SK-N-SH (cell line): Measurements from ENCODE around the gene TTF2. TPM values are rescaled to one million over a fixed set of nuclear protein-coding genes. Genes with fewer than 3 reads are reported as not detected.

ENCODE experiments used
- CTCF ChIA-PET: fragments of 300-600, 350-600 bp; formaldehyde crosslinking; extraction: SDS; loops from one replicate; lab custom pipeline; 2021; lab: Yijun Ruan, JAX
- POLR2A ChIA-PET: fragments of 350-600 bp; sonication (Branson Sonifier 250); formaldehyde crosslinking; extraction: SDS; loops from one replicate; lab custom pipeline; 2020; ENCODE audit warnings: antibody characterized with exemption, inconsistent platforms; lab: Yijun Ruan, JAX
- DNase-seq: peaks from one replicate; pipeline ENCODE4 v3.0.0; 2012
- H2AFZ ChIP-seq: fragments of 200-600 bp; sonication (generic); 2 replicates; pipeline ENCODE4 v1.8.1; 2016; ENCODE audit warnings: antibody characterized with exemption, mild to moderate bottlenecking, low read depth
- H3F3A ChIP-seq: fragments of 200-600 bp; sonication (generic); replicated peaks from 2 replicates; pipeline ENCODE3; 2016; ENCODE audit warnings: antibody characterized with exemption, mild to moderate bottlenecking; ENCODE audit not compliant: insufficient read depth
- H3K27ac ChIP-seq, 2 experiments: fragments of 200-500 bp in 1 of 2; fragments of 200-600 bp in 1 of 2; sonication (Bioruptor generic) in 1 of 2; sonication (generic), shearing (Covaris generic) in 1 of 2; 2 replicates each; pipeline versions ENCODE4 v1.5.1 to v1.6.1; 2014 to 2016; ENCODE audit warnings: low read depth in 2 of 2, inconsistent platforms in 1 of 2, low read length in 1 of 2, mild to moderate bottlenecking in 1 of 2, mixed read lengths in 1 of 2
- H3K27me3 ChIP-seq: fragments of 200-600 bp; sonication (generic), shearing (Covaris generic); 2 replicates; pipeline ENCODE4 v1.6.1; 2016; ENCODE audit warnings: mixed run types; ENCODE audit not compliant: insufficient read depth
- H3K36me3 ChIP-seq, 2 experiments: fragments of 200-500 bp in 1 of 2; fragments of 200-600 bp in 1 of 2; sonication (Bioruptor generic) in 1 of 2; sonication (generic) in 1 of 2; replicated peaks in 1 of 2; 2 replicates each; pipeline versions ENCODE3 to v1.5.1; 2014 to 2016; ENCODE audit warnings: low read length in 1 of 2, mild to moderate bottlenecking in 1 of 2; ENCODE audit not compliant: insufficient read depth in 2 of 2, control insufficient read depth in 1 of 2
- H3K4me1 ChIP-seq, 2 experiments: fragments of 200-500 bp in 1 of 2; fragments of 200-600 bp in 1 of 2; sonication (Bioruptor generic) in 1 of 2; sonication (generic), shearing (Covaris generic) in 1 of 2; 2 replicates each; pipeline versions ENCODE4 v1.5.1 to v1.6.1; 2014 to 2016; ENCODE audit warnings: low read depth in 1 of 2, low read length in 1 of 2, mixed run types in 1 of 2; ENCODE audit not compliant: insufficient read depth in 2 of 2, control insufficient read depth in 1 of 2
- H3K4me2 ChIP-seq: fragments of 200-600 bp; sonication (generic), shearing (Covaris generic); 2 replicates; pipeline ENCODE4 v1.6.1; 2017; ENCODE audit warnings: mixed run types
- H3K4me3 ChIP-seq, 2 experiments: fragments of 200-500 bp in 1 of 2; fragments of 200-600 bp in 1 of 2; sonication (Bioruptor generic) in 1 of 2; sonication (generic), shearing (Covaris generic) in 1 of 2; 2 replicates each; pipeline versions ENCODE4 v1.5.1 to v1.8.1; 2014 to 2016; ENCODE audit warnings: low read depth in 2 of 2, inconsistent platforms in 1 of 2, low read length in 1 of 2, mild to moderate bottlenecking in 1 of 2, mixed read lengths in 1 of 2, moderate library complexity in 1 of 2
- H3K79me2 ChIP-seq: fragments of 200-600 bp; sonication (generic); 2 replicates; pipeline ENCODE4 v1.8.1; 2017; ENCODE audit warnings: mild to moderate bottlenecking; ENCODE audit not compliant: insufficient read depth
- H3K9ac ChIP-seq: fragments of 200-600 bp; sonication (generic); 2 replicates; pipeline ENCODE4 v1.6.1; 2017; ENCODE audit warnings: mixed run types
- H3K9me2 ChIP-seq: fragments of 200-600 bp; sonication (generic); 2 replicates; pipeline ENCODE4 v1.6.1; 2017; ENCODE audit warnings: mixed run types
- H3K9me3 ChIP-seq: fragments of 200-600 bp; sonication (generic); 2 replicates; pipeline ENCODE4 v1.6.1; 2017; ENCODE audit warnings: mixed run types, mild to moderate bottlenecking, moderate library complexity
- H4K20me1 ChIP-seq: fragments of 200-600 bp; sonication (generic); 2 replicates; pipeline ENCODE4 v1.6.1; 2017; ENCODE audit warnings: mild to moderate bottlenecking, mixed run types; ENCODE audit not compliant: insufficient read depth
- CTCF ChIP-seq: fragments of 200-600 bp; sonication (generic); IDR thresholded peaks from 2 replicates; pipeline ENCODE4 v1.6.1; 2017; ENCODE audit warnings: antibody characterized with exemption, mild to moderate bottlenecking, moderate library complexity
- EP300 ChIP-seq, 2 experiments: IDR thresholded peaks; 2 replicates each; pipeline versions ENCODE4 v1.4.0 to v1.6.1; 2012; ENCODE audit warnings: borderline replicate concordance in 1 of 2, low read depth in 1 of 2, low read length in 1 of 2
- EZH2phosphoT487 ChIP-seq: fragments of 200-600 bp; sonication (generic); IDR thresholded peaks from 2 replicates; pipeline ENCODE4 v1.6.1; 2017; ENCODE audit warnings: low read depth, mixed run types, mild to moderate bottlenecking, antibody characterized with exemption, moderate library complexity, borderline replicate concordance
- FOSL2 ChIP-seq: IDR thresholded peaks from 2 replicates; pipeline ENCODE4 v1.4.0; 2012; ENCODE audit warnings: low read depth, mild to moderate bottlenecking, moderate library complexity, borderline replicate concordance
- FOXJ3 ChIP-seq: sonication (generic); formaldehyde crosslinking; IDR thresholded peaks from 2 replicates; pipeline ENCODE4 v1.5.1; 2020; ENCODE audit warnings: mild to moderate bottlenecking, missing genetic modification reagents
- FOXM1 ChIP-seq: IDR thresholded peaks from 2 replicates; pipeline ENCODE4 v1.4.0; 2012; ENCODE audit warnings: low read depth, mild to moderate bottlenecking
- IRF3 ChIP-seq: fragments of 150-350 bp; IDR thresholded peaks from 2 replicates; pipeline ENCODE4 v1.6.1; 2016; ENCODE audit warnings: mild to moderate bottlenecking, low read depth, low read length
- JUND ChIP-seq: IDR thresholded peaks from 2 replicates; pipeline ENCODE4 v1.4.0; 2012
- MAX ChIP-seq: IDR thresholded peaks from 2 replicates; pipeline ENCODE4 v1.4.0; 2012; ENCODE audit warnings: low read depth
- MEF2A ChIP-seq: IDR thresholded peaks from 2 replicates; pipeline ENCODE4 v1.4.0; 2012; ENCODE audit warnings: low read depth, borderline replicate concordance
- MXI1 ChIP-seq: IDR thresholded peaks from 2 replicates; pipeline ENCODE4 v1.6.1; 2012; ENCODE audit warnings: mild to moderate bottlenecking, low read depth, low read length, improper control_type of control experiment
- PBX3 ChIP-seq: IDR thresholded peaks from 2 replicates; pipeline ENCODE4; 2012
- RAD21 ChIP-seq: IDR thresholded peaks from 2 replicates; pipeline ENCODE4 v1.6.1; 2012; ENCODE audit warnings: mild to moderate bottlenecking, low read length
- RCOR1 ChIP-seq: fragments of 150-350 bp; IDR thresholded peaks from 2 replicates; pipeline ENCODE4 v1.6.1; 2017; ENCODE audit warnings: antibody characterized with exemption, low read length
- REST ChIP-seq: IDR thresholded peaks from 2 replicates; pipeline ENCODE4 v1.6.1; 2012; ENCODE audit warnings: mild to moderate bottlenecking, low read depth, low read length, moderate library complexity
- RFX5 ChIP-seq: IDR thresholded peaks from 2 replicates; pipeline ENCODE4 v1.6.1; 2012; ENCODE audit warnings: mild to moderate bottlenecking, improper control_type of control experiment, low read length
- RXRA ChIP-seq: IDR thresholded peaks from 2 replicates; pipeline ENCODE4 v1.4.0; 2012; ENCODE audit warnings: low read depth, mild to moderate bottlenecking, borderline replicate concordance
- TCF12 ChIP-seq: IDR thresholded peaks from 2 replicates; pipeline ENCODE4 v1.4.0; 2012
- TEAD4 ChIP-seq: IDR thresholded peaks from 2 replicates; pipeline ENCODE4 v1.4.0; 2012; ENCODE audit warnings: mild to moderate bottlenecking, borderline replicate concordance; ENCODE audit not compliant: insufficient read depth
- WGBS: methylation state at CpG from one replicate; pipeline ENCODE4 v1.1.6; 2017; ENCODE audit warnings: low lambda C conversion rate; 5-methylcytosine and 5-hydroxymethylcytosine counted together
- polyA plus RNA-seq, 3 experiments: library from polyadenylated mRNA; depleted of rRNA; stranded (reverse); fragments of >200 nt; gene quantifications; 2 replicates each; pipeline ENCODE4 v1.2.3, GENCODE V29; 2012

TTF2 gene
- polyA plus RNA-seq, 1 of the 3 experiments (the other 2 are of a cell fraction), result 10.8 TPM

GRCh38 chr1:117077267-117077666 is 17.1 kb downstream of the TTF2 start:
- no peak overlapping the region for H3K9ac ChIP-seq
- peak overlapping the region in 1 of 2 experiments; percentile 66; a peak in 2 of 4 replicates for H3K27ac ChIP-seq
- 0 out of 4 replicates have a peak, but pooled peaks cover 0 to 6% of the 10 kb centered on the region in 2 experiments for H3K4me1 ChIP-seq
- H4K20me1 ChIP-seq, result no peaks in the 10 kb centered on the region
- TF ChIP-seq REST, result no peak
- TF ChIP-seq TCF12, result peak; percentile 41; the same call in 1 of the 2 replicates
- TF ChIP-seq IRF3, result no peak
- peak; percentile 33 for TF ChIP-seq PBX3
- peak; percentile 41; the same call in 1 of the 2 replicates for TF ChIP-seq MAX
- TF ChIP-seq EP300 (IDR thresholded peaks at IDR 0.05; ENCODE audit: borderline replicate concordance in 1 of 2, low read depth in 1 of 2, low read length in 1 of 2), result peak in 1 of 2 experiments; percentile 36; a peak in 1 of 4 replicates
- no peak for TF ChIP-seq FOXM1
- peak; percentile 85 for TF ChIP-seq FOSL2
- TF ChIP-seq TEAD4, result no peak
- TF ChIP-seq JUND, result peak; percentile 75
- H3K4me2 ChIP-seq, result no peak overlapping the region
- no peaks in the 10 kb centered on the region for H3K79me2 ChIP-seq
- no peak overlapping the region for H3K4me3 ChIP-seq
- 40% methylated on average over 3 of the region's 3 CpGs for WGBS
- peaks cover 48 to 78% of the 10 kb centered on the region in 2 experiments for H3K36me3 ChIP-seq
- DNase-seq, result no peak
- H2AFZ ChIP-seq, result no peak overlapping the region
- POLR2A ChIA-PET, result no interaction called here
- no peaks in the 10 kb centered on the region for H3K27me3 ChIP-seq
- CTCF ChIA-PET, result interaction anchor here (0.7 to 1.4 kb wide), 2 partner anchors 18 to 52 kb away, joined by 3 read pairs; partner anchors contain the start of gene TTF2
- H3F3A ChIP-seq, result peaks cover 11% of the 10 kb centered on the region
- no peaks in the 10 kb centered on the region for H3K9me2 ChIP-seq
- no peaks in the 10 kb centered on the region for H3K9me3 ChIP-seq

GRCh38 chr1:117079737-117080136 is 19.6 kb downstream of the TTF2 start:
- no peaks in the 10 kb centered on the region for H4K20me1 ChIP-seq
- H3K9me2 ChIP-seq, result no peaks in the 10 kb centered on the region
- 91% methylated on average over 6 of the region's 6 CpGs for WGBS
- no peak overlapping the region for H2AFZ ChIP-seq
- no peak overlapping the region for H3K9ac ChIP-seq
- no peak overlapping the region for H3K27ac ChIP-seq
- TF ChIP-seq MEF2A (no peak), FOXJ3 (no peak), FOXM1 (no peak), EZH2phosphoT487 (no peak), CTCF (no peak), TCF12 (no peak), RAD21 (no peak), RXRA (no peak), RFX5 (no peak), RCOR1 (no peak), MAX (no peak), MXI1 (no peak)
- H3K9me3 ChIP-seq, result no peaks in the 10 kb centered on the region
- H3K4me2 ChIP-seq, result no peak overlapping the region
- ChIA-PET POLR2A (no interaction called here), CTCF (interaction anchor here (1.4 to 2.6 kb wide), 2 partner anchors 12 to 205 kb away, joined by 6 to 10 read pairs; no protein-coding TSS in a partner anchor)
- H3K79me2 ChIP-seq, result no peaks in the 10 kb centered on the region
- H3F3A ChIP-seq, result peaks cover 11% of the 10 kb centered on the region
- DNase-seq, result no peak
- H3K4me3 ChIP-seq, result no peak overlapping the region
- no peaks in the 10 kb centered on the region for H3K27me3 ChIP-seq
- peaks cover 47 to 61% of the 10 kb centered on the region in 2 experiments for H3K36me3 ChIP-seq
- 0 out of 4 replicates have a peak, but pooled peaks cover 0 to 6% of the 10 kb centered on the region in 2 experiments for H3K4me1 ChIP-seq
